GM12891 (cell line): Measurements from ENCODE around the gene ANAPC7.

Source experiments
- POLR2A ChIP-seq: IDR thresholded peaks from 2 replicates; pipeline ENCODE4 v1.6.1; 2011; ENCODE audit warnings: low read depth, low read length, control low read depth
- POLR2AphosphoS5 ChIP-seq: IDR thresholded peaks from 2 replicates; pipeline ENCODE4 v1.6.1; 2011; ENCODE audit warnings: low read depth, low read length, control low read depth
- POU2F2 ChIP-seq: IDR thresholded peaks from 2 replicates; pipeline ENCODE4 v1.6.1; 2011; ENCODE audit warnings: low read depth, mild to moderate bottlenecking, control low read depth, low read length, moderate library complexity
- SPI1 ChIP-seq: IDR thresholded peaks from 2 replicates; pipeline ENCODE4 v1.6.1; 2011; ENCODE audit warnings: low read depth, low read length, control low read depth
- TAF1 ChIP-seq: IDR thresholded peaks from 2 replicates; pipeline ENCODE4 v1.6.1; 2011; ENCODE audit warnings: low read depth, low read length, control low read depth

- no peak for TF ChIP-seq POLR2A
- TF ChIP-seq POLR2AphosphoS5, result no peak
- TF ChIP-seq SPI1, result no peak
- no peak for TF ChIP-seq TAF1
- no peak for TF ChIP-seq POU2F2
Measured at GRCh38 chr12:110347767-110348166, 55.7 kb downstream of the ANAPC7 start.
